ENCODE measurements around the gene ALPP. TPM values are rescaled to one million over a fixed set of nuclear protein-coding genes. Genes with fewer than 3 reads are reported as not detected.
"Not testable (repeated sequence)": the region's sequence is repeated elsewhere in the genome, so short reads cannot be mapped to it uniquely, and the experiment has no call there.

Gene ALPP
- total RNA-seq, 1 experiment from 2014 or later: not detected

GRCh38 chr2:232377841-232378734, 463 bp upstream of the ALPP start:
- Histone ChIP-seq H3K4me3 (no peak overlapping the region), H3K27ac (no peak overlapping the region), H3K4me1 (no peaks in the 10 kb centered on the region), H3K9me3 (replicated peaks) (no peaks in the 10 kb centered on the region), H3K36me3 (no peaks in the 10 kb centered on the region), H3K27me3 (peaks cover 7% of the 10 kb centered on the region)
- no peak for DNase-seq

GRCh38 chr2:232379610-232380590, 1.3 kb downstream of the ALPP start:
- H3K27me3 ChIP-seq: not testable (repeated sequence)

GRCh38 chr2:232381204-232382031, 2.9 kb downstream of the ALPP start:
- not testable (repeated sequence) for H3K27me3 ChIP-seq, DNase-seq

More at GRCh38 chr2:232379610-232380590, 1.3 kb downstream of the ALPP start:
- not testable (repeated sequence) for DNase-seq; H3K4me1 ChIP-seq; H3K27ac ChIP-seq; H3K4me3 ChIP-seq; H3K36me3 ChIP-seq; H3K9me3 ChIP-seq (replicated peaks)

DNA sequence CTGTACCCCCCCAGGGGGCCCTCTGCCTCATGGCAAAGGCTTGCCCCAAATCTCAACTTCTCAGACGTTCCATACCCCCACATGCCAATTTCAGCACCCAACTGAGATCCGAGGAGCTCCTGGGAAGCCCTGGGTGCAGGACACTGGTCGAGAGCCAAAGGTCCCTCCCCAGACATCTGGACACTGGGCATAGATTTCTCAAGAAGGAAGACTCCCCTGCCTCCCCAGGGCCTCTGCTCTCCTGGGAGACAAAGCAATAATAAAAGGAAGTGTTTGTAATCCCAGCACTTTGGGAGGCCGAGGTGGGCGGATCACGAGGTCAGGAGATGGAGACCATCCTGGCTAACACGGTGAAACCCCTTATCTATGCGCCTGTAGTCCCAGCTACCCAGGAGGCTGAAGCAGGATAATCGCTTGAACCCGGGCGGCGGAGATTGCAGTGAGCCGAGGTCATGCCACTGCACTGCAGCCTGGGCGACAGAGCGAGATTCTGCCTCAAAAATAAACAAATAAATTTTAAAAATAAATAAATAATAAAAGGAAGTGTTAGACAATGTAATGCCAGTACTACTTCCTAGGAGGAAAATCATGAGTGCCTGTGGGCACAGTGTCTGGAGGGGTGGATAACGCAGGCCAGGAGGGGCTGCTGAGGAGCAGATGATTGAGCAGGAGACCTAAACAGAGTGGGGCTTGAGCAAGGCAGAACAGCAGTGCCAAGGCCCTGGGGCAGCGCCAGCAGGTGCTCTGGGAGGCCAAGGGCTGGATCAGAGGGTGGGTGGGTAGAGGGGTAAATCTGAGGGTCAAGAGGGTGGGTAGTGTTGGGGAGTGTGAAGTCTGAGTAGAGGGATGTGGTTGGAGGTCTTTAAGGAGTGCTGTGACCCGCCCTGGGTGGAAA, 4.0 kb downstream of the ALPP start:
- Histone ChIP-seq H3K27ac (no peak overlapping the region), H3K9me3 (replicated peaks) (peaks cover 5% of the 10 kb centered on the region; the same call in 1 of the 2 replicates), H3K27me3 (no peaks in the 10 kb centered on the region), H3K4me3 (no peak overlapping the region), H3K4me1 (no peaks in the 10 kb centered on the region; the same call in 1 of the 2 replicates), H3K36me3 (no peaks in the 10 kb centered on the region)
- no peak for DNase-seq

More at GRCh38 chr2:232381204-232382031, 2.9 kb downstream of the ALPP start:
- not testable (repeated sequence) for H3K36me3 ChIP-seq; H3K9me3 ChIP-seq (replicated peaks); H3K4me1 ChIP-seq; H3K4me3 ChIP-seq; H3K27ac ChIP-seq

GRCh38 chr2:232384466-232384865, 5.9 kb downstream of the ALPP start:
- Histone ChIP-seq H3K36me3 (no peaks in the 10 kb centered on the region), H3K27me3 (no peaks in the 10 kb centered on the region), H3K4me1 (no peaks in the 10 kb centered on the region; the same call in 1 of the 2 replicates), H3K9me3 (replicated peaks) (peaks cover 5% of the 10 kb centered on the region; the same call in 1 of the 2 replicates), H3K4me3 (no peak overlapping the region), H3K27ac (no peak overlapping the region)
- DNase-seq: no peak

DNA sequence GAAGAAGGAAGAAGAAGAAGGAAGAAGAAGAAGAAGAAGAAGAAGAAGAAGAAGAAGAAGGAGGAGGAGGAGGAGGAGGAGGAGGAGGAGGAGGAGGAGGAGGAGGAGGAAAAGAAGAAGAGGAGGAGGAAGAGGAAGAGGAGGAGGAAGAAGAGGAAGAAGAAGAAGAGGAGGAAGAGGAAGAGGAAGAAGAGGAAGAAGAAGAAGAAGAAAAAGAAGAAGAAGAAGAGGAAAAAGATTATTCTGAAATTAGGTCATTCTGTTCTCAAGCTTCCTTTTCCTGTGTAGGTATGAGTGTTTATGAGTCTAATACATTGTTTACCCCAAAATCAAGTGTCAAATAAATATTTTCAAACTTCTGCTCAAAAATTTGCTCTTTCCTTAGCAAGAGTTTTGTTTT, 6.5 kb downstream of the ALPP start:
- H3K36me3 ChIP-seq; H3K27ac ChIP-seq; DNase-seq; H3K27me3 ChIP-seq; H3K4me1 ChIP-seq; H3K9me3 ChIP-seq (replicated peaks); H3K4me3 ChIP-seq: not testable (repeated sequence)

GRCh38 chr2:232385660-232386489, 7.3 kb downstream of the ALPP start:
- Histone ChIP-seq H3K36me3 (no peaks in the 10 kb centered on the region), H3K27ac (no peak overlapping the region), H3K27me3 (no peaks in the 10 kb centered on the region), H3K9me3 (replicated peaks) (peaks cover 5% of the 10 kb centered on the region; the same call in 1 of the 2 replicates), H3K4me1 (no peaks in the 10 kb centered on the region; the same call in 1 of the 2 replicates), H3K4me3 (no peak overlapping the region)
- DNase-seq: peak in 1 of 2 experiments; percentile 27

DNA sequence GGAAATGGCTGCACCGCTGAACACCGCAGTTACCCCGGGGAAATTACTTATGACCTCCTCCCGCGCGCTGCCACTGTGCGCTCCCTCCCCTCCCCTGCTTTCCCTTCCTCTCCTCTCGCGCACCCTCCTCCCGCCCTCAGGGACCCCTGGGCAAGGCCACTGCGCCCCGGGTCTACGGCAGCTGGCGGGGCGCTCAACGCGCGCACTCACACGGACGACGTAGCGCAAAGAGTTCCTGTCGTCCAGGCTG, 7.9 kb downstream of the ALPP start:
- Histone ChIP-seq H3K4me3 (no peak overlapping the region), H3K27ac (no peak overlapping the region), H3K9me3 (replicated peaks) (peaks cover 5% of the 10 kb centered on the region; the same call in 1 of the 2 replicates), H3K27me3 (no peaks in the 10 kb centered on the region), H3K36me3 (no peaks in the 10 kb centered on the region), H3K4me1 (no peaks in the 10 kb centered on the region; the same call in 1 of the 2 replicates)
- DNase-seq: no peak

GRCh38 chr2:232386740-232387450, 8.3 kb downstream of the ALPP start:
- Histone ChIP-seq H3K4me3 (no peak overlapping the region), H3K9me3 (replicated peaks) (peaks cover 5% of the 10 kb centered on the region; the same call in 1 of the 2 replicates), H3K27me3 (no peaks in the 10 kb centered on the region)

DNA sequence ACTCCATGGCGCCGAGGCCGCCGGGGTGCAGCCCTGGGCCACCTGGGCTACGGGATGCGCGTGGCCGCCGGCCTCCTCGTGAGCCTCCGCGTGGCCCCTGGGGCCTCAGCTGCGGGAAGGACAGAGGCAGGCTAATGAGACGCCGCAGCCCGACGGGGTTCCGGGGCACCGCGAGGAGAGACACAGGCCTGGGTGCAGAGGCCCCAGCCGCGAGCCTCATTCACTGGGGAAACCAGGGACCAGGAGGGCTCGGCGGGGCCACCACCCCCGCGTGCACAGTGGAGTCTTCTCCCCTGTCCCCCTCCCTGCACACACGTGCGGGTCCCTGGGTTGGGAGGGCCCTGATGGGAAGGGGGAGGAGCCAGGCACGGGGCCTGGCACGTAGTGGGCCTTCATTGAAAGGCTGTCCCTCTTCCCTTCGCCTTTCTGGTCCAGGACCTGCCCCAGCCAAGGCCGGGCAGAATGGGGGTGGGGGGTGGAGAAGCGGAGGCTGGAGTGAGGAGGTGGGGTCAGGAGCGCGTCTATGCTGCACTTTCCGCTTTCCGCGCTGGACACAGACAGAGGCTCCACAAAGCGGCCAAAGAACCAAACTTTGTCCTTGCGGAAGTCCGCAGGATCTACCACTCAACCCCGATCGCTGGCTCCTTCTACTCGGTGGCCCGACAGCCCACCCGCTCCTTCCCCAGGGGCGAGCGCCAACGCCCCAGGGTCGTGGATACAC, 9.1 kb downstream of the ALPP start:
- H3K9me3 ChIP-seq (replicated peaks): peaks cover 5% of the 10 kb centered on the region; the same call in 1 of the 2 replicates
- no peaks in the 10 kb centered on the region for H3K27me3 ChIP-seq
- DNase-seq: no peak
- H3K36me3 ChIP-seq: no peaks in the 10 kb centered on the region
- no peaks in the 10 kb centered on the region; the same call in 1 of the 2 replicates for H3K4me1 ChIP-seq
- no peak overlapping the region for H3K4me3 ChIP-seq
- H3K27ac ChIP-seq: no peak overlapping the region

More at GRCh38 chr2:232386740-232387450, 8.3 kb downstream of the ALPP start:
- H3K4me1 ChIP-seq: no peaks in the 10 kb centered on the region; the same call in 1 of the 2 replicates
- H3K27ac ChIP-seq: no peak overlapping the region
- no peak for DNase-seq
- no peaks in the 10 kb centered on the region for H3K36me3 ChIP-seq

DNA sequence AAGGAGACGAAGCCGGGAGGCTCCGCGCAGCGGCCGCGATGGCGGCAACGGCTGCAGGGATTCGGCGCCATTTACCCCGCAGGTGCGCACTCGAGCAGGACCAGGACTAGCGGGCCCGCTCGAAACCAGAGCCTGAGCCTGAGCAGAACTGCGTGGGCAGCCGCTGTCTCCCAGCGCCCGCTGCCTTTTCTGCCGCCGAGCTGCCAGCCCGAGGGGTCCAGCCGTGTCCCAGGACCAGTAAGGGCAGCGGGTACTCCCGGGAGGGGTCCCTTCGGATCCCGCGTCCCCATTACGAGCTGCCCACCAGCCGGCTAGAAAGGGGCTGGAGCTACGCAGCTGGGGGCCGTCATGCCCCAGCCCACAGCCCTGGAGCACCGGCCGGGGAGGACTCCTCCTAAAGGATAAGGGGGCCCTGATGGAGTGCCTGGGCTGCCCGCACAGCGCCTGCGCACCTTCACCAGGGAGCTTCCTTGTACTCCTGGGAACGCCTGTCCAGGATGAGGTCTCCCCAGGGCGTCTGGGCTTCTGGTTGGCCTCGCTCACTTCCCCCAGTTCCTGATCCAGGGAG, 9.9 kb downstream of the ALPP start:
- Histone ChIP-seq H3K36me3 (no peaks in the 10 kb centered on the region), H3K4me3 (no peak overlapping the region), H3K27me3 (no peaks in the 10 kb centered on the region), H3K9me3 (replicated peaks) (peaks cover 5% of the 10 kb centered on the region; the same call in 1 of the 2 replicates), H3K27ac (no peak overlapping the region), H3K4me1 (no peaks in the 10 kb centered on the region; the same call in 1 of the 2 replicates)
- no peak for DNase-seq
